Neuronal stem cell (in vitro differentiated cells): ENCODE data around the gene SPC24.

Source experiments
- DNase-seq: peaks from one replicate; pipeline ENCODE4 v3.0.0-alpha.2; 2013; ENCODE audit warnings: low spot score
- H2AFZ ChIP-seq: one replicate; pipeline ENCODE4 v1.6.1; 2013; ENCODE audit warnings: mild to moderate bottlenecking, low read length, inconsistent platforms
- H2AK5ac ChIP-seq: 2 replicates; pipeline ENCODE4 v1.6.1; 2013; ENCODE audit warnings: low read depth, mild to moderate bottlenecking, inconsistent platforms, low read length, moderate library complexity, mixed read lengths
- H2BK120ac ChIP-seq: 2 replicates; pipeline ENCODE4 v1.6.1; 2013; ENCODE audit warnings: low read depth, mild to moderate bottlenecking, inconsistent platforms, low read length, moderate library complexity, mixed read lengths
- H2BK12ac ChIP-seq: one replicate; pipeline ENCODE4 v1.6.1; 2013; ENCODE audit warnings: low read length, inconsistent platforms
- H2BK15ac ChIP-seq: 2 replicates; pipeline ENCODE4 v1.6.1; 2013; ENCODE audit warnings: mild to moderate bottlenecking, low read length, inconsistent platforms, mixed read lengths
- H2BK5ac ChIP-seq: one replicate; pipeline ENCODE4 v1.6.1; 2013; ENCODE audit warnings: inconsistent platforms, mild to moderate bottlenecking, low read length, moderate library complexity
- H3K14ac ChIP-seq: one replicate; pipeline ENCODE4 v1.6.1; 2013; ENCODE audit warnings: low read length, inconsistent platforms
- H3K18ac ChIP-seq: 2 replicates; pipeline ENCODE4 v1.6.1; 2013; ENCODE audit warnings: low read length, inconsistent platforms
- H3K23ac ChIP-seq: 2 replicates; pipeline ENCODE4 v1.6.1; 2013; ENCODE audit warnings: low read depth, mild to moderate bottlenecking, mixed read lengths, low read length, inconsistent platforms; ENCODE audit not compliant: poor library complexity
- H3K27ac ChIP-seq: replicated peaks from 3 replicates; pipeline ENCODE4 v1.5.1; 2013; ENCODE audit warnings: low read length, inconsistent platforms
- H3K27me3 ChIP-seq, 3 experiments: 2 replicates each; pipeline ENCODE4 v1.6.1; 2013; ENCODE audit warnings: low read length in 3 of 3, mild to moderate bottlenecking in 2 of 3, inconsistent platforms in 1 of 3, low read depth in 1 of 3, mixed read lengths in 1 of 3, moderate library complexity in 1 of 3; ENCODE audit not compliant: control insufficient read depth in 3 of 3, insufficient read depth in 3 of 3
- H3K36me3 ChIP-seq, 2 donors: replicated peaks in 1 of 2; 2 replicates each; pipeline ENCODE4 v1.6.1; 2013; ENCODE audit warnings: low read length in 2 of 2; ENCODE audit not compliant: control insufficient read depth in 2 of 2, insufficient read depth in 2 of 2
- H3K4ac ChIP-seq: 2 replicates; pipeline ENCODE4 v1.6.1; 2013; ENCODE audit warnings: inconsistent platforms, mild to moderate bottlenecking, low read length, moderate library complexity
- H3K4me1 ChIP-seq, 2 donors: 1 replicate in 1 of 2; 2 replicates in 1 of 2; pipeline ENCODE4 v1.6.1; 2013; ENCODE audit warnings: low read length in 2 of 2, low read depth in 1 of 2; ENCODE audit not compliant: control insufficient read depth in 2 of 2, insufficient read depth in 1 of 2
- H3K4me2 ChIP-seq: one replicate; pipeline ENCODE4 v1.6.1; 2013; ENCODE audit warnings: mild to moderate bottlenecking, low read length, inconsistent platforms; ENCODE audit not compliant: insufficient read depth, poor library complexity, severe bottlenecking
- H3K4me3 ChIP-seq, 2 donors: 2 replicates each; pipeline ENCODE4 v1.5.1; 2013; ENCODE audit warnings: low read length in 2 of 2, mild to moderate bottlenecking in 2 of 2, inconsistent platforms in 1 of 2, moderate library complexity in 1 of 2
- H3K79me1 ChIP-seq: one replicate; pipeline ENCODE4 v1.6.1; 2013; ENCODE audit warnings: low read depth, mild to moderate bottlenecking, inconsistent platforms, low read length, moderate library complexity
- H3K9ac ChIP-seq: one replicate; pipeline ENCODE4 v1.6.1; 2013; ENCODE audit warnings: mild to moderate bottlenecking, low read depth, low read length, inconsistent platforms; ENCODE audit not compliant: poor library complexity
- H3K9me3 ChIP-seq, 2 donors: replicated peaks in 1 of 2; 2 replicates each; pipeline versions ENCODE3 to v1.6.1; 2013; ENCODE audit warnings: low read length in 2 of 2, mild to moderate bottlenecking in 2 of 2, inconsistent platforms in 1 of 2, low read depth in 1 of 2, mixed read lengths in 1 of 2, moderate library complexity in 1 of 2; ENCODE audit not compliant: control insufficient read depth in 2 of 2, insufficient read depth in 1 of 2
- H4K8ac ChIP-seq: one replicate; pipeline ENCODE4 v1.6.1; 2013; ENCODE audit warnings: low read depth, mild to moderate bottlenecking, inconsistent platforms, low read length, moderate library complexity
- H4K91ac ChIP-seq: one replicate; pipeline ENCODE4 v1.6.1; 2013; ENCODE audit warnings: low read length, low read depth, mild to moderate bottlenecking, inconsistent platforms; ENCODE audit not compliant: poor library complexity
- WGBS, 2 donors: extraction: QIAGEN DNeasy Blood & Tissue Kit; methylation state at CpG; one replicate each; pipeline ENCODE4 v1.1.7; 2013; ENCODE audit warnings: missing lambda C conversion rate in 2 of 2, mixed read lengths in 1 of 2; ENCODE audit not compliant: insufficient read length in 2 of 2, insufficient replicate concordance in 1 of 2; ENCODE audit errors: extremely low coverage in 2 of 2; 5-methylcytosine and 5-hydroxymethylcytosine counted together

SPC24 gene

DNA sequence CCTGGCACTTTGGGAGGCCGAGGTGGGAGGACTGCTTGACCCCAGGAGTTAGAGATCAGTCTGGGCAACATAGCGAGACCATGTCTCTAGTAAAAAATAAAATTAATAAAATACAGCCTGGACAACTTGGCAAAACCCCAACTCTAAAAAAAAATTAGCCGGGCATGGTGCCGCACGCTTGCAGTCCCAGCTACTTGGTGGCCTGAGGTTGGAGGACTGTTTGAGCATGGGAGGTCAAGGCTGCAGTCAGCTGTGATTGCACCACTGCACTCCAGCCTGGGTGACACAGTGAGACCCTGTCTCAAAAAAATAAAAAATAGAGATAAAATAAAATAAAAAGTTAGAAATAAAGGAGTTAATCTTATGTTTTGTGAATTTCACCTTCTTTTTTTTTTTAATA is 15.6 kb upstream of the SPC24 start:
- Histone ChIP-seq H2AK5ac (no peak overlapping the region), H3K23ac (no peak overlapping the region), H4K8ac (no peak overlapping the region), H2AFZ (no peak overlapping the region), H3K9me3 (no peaks in the 10 kb centered on the region), H3K18ac (no peak overlapping the region), H3K4ac (no peak overlapping the region), H3K4me3 (no peak overlapping the region), H2BK15ac (no peak overlapping the region), H3K36me3 (peaks cover 30 to 79% of the 10 kb centered on the region in 2 donors), H3K4me1 (no peaks in the 10 kb centered on the region), H4K91ac (no peak overlapping the region), H3K27me3 (no peaks in the 10 kb centered on the region), H2BK120ac (no peak overlapping the region), H3K79me1 (no peaks in the 10 kb centered on the region), H3K9ac (no peak overlapping the region), H3K27ac (no peak overlapping the region), H2BK12ac (no peak overlapping the region), H3K14ac (no peak overlapping the region), H2BK5ac (no peak overlapping the region), H3K4me2 (no peak overlapping the region)
- DNase-seq: no peak
- no CpG with 5 or more reads among the region's 5 CpGs for WGBS, 2 donors

DNA sequence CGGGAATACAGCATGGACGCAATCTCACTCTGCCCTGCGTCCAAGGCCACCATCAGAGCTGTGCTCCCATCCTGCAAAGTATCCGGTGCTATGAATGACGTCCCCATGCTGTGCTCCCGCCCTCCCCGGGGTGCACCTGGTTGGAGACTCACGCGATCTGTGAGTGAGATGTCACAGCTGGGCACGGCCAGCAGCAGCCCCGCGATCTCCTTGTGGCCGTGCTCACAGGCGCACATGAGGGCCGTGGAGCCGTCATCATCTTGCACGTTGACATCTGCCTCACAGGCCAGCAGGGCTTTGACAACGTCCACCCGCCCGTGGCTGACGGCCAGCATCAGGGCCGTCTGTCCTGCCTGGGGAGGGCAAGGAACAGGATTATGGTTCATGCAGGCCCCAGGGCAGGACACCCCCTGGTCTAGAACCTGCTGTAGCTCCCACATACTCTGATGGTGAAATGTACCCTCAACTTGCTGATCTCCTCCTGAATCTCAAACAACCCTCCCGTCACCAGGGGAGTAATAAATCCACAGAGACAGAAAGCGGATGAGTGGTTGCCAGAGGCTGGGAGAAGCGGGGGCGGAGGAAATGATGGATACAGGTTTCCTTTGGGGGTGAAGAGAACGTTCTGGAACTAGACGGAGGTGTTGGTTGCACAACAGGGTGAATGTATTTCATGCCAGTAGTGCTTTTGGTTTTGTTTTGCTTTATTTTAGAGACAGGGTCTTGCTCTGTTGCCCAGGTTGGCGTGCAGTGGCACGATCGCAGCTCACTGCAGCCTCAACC is 14.5 kb upstream of the SPC24 start:
- no peaks in the 10 kb centered on the region for H3K4me1 ChIP-seq
- H3K27ac ChIP-seq: no peak overlapping the region
- H4K8ac ChIP-seq: no peak overlapping the region
- no peaks in the 10 kb centered on the region for H3K79me1 ChIP-seq
- H3K36me3 ChIP-seq: peaks cover 28 to 81% of the 10 kb centered on the region in 2 donors
- no peaks in the 10 kb centered on the region for H3K27me3 ChIP-seq
- H3K9me3 ChIP-seq: no peaks in the 10 kb centered on the region
- H3K4ac ChIP-seq: peak overlapping the region; percentile 10
- no peak overlapping the region for H2BK120ac ChIP-seq
- no peak for DNase-seq
- no peak overlapping the region for H2BK5ac ChIP-seq
- peak overlapping the region; percentile 22 for H2BK12ac ChIP-seq
- no peak overlapping the region for H4K91ac ChIP-seq
- H2AK5ac ChIP-seq: peak overlapping the region; percentile 28
- peak overlapping the region; percentile 25 for H2BK15ac ChIP-seq
- H3K18ac ChIP-seq: no peak overlapping the region
- no CpG with 5 or more reads among the region's 31 CpGs for WGBS, 2 donors
- no peak overlapping the region for H2AFZ ChIP-seq
- H3K9ac ChIP-seq: peak overlapping the region; percentile 78
- H3K4me2 ChIP-seq: no peak overlapping the region
- H3K23ac ChIP-seq: peak overlapping the region; percentile 93
- peak overlapping the region; percentile 67 for H3K14ac ChIP-seq
- peak overlapping the region in 1 of 2 donors; percentile 5 for H3K4me3 ChIP-seq

DNA sequence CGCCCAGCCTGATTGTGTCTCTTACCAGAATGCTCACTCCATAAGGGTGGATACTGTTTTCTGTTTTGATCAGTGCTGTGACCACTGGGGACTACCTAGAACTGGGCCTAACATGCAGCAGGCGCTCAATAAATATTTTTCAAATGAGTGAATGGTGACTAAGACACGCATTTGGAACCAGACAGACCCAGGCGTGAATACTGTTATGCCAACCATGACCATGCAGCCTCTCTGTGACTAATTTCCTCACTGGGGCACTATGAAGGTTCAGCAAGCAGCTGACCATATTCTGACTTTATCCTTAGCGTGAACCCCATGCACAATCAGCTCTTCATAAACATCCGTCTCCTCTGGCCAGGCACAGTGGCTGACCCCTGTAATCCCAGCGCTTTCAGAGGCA is 13.0 kb upstream of the SPC24 start:
- no CpG with 5 or more reads among the region's 7 CpGs for WGBS, 2 donors
- Histone ChIP-seq H3K4ac (no peak overlapping the region), H2BK12ac (no peak overlapping the region), H2AFZ (no peak overlapping the region), H4K91ac (no peak overlapping the region), H3K9me3 (no peaks in the 10 kb centered on the region), H3K79me1 (no peaks in the 10 kb centered on the region), H2AK5ac (no peak overlapping the region), H4K8ac (no peak overlapping the region), H3K9ac (no peak overlapping the region), H3K4me1 (peaks cover 0 to 3% of the 10 kb centered on the region in 2 donors), H3K27me3 (no peaks in the 10 kb centered on the region), H2BK120ac (no peak overlapping the region), H3K36me3 (peaks cover 20 to 66% of the 10 kb centered on the region in 2 donors), H2BK5ac (no peak overlapping the region), H3K4me2 (no peak overlapping the region), H2BK15ac (no peak overlapping the region), H3K18ac (no peak overlapping the region), H3K27ac (no peak overlapping the region), H3K4me3 (no peak overlapping the region), H3K23ac (no peak overlapping the region), H3K14ac (no peak overlapping the region)
- DNase-seq: no peak

DNA sequence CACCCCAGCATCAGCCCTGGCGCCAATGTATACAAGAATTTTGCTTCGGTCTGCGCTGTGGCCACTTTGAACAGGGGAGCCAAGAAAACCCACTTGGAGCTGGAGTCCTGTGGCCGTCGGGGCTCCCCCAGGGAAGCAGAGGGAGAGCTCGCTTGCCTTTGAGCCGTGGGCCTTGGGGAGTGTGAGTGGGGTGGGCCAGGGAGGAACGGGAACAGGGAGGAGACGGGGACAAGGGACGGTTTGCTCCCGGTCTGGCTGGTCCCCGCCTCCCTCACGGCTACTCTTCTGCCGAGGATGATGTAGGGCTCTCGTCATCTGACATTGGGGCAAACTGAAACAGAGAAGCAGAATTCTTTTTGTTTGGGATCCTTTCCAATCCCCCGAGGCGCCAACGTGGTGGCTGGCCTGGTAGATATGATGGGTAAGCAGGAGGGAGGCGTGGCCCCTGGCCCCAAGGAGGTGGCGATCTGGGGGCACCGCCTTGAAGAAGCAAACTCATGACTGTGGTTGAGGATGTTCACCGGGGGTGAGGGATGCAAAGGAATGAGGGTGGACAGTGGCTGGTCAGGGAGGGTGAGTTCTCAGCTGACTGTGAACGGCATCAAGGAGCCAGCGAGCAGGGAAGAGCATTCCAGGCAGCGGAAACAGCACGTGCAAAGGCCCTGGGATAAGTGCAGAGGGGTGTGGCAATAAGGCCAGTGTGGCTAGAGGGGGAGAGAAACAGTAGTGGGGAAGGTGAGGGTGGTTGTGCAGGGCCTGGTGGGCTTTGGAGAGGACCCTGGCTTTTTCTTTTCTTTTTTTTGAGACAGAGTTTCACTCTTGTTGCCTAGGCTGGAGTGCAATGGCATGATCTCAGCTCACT is 10.9 kb upstream of the SPC24 start:
- peak overlapping the region; percentile 59 for H3K18ac ChIP-seq
- H3K9ac ChIP-seq: no peak overlapping the region
- H3K9me3 ChIP-seq: no peaks in the 10 kb centered on the region
- no peak overlapping the region for H4K8ac ChIP-seq
- peaks cover 0 to 3% of the 10 kb centered on the region in 2 donors for H3K4me1 ChIP-seq
- no peak overlapping the region for H2BK12ac ChIP-seq
- no peak overlapping the region for H3K4me2 ChIP-seq
- no peak overlapping the region for H3K14ac ChIP-seq
- H2BK15ac ChIP-seq: no peak overlapping the region
- DNase-seq: no peak
- H2BK120ac ChIP-seq: no peak overlapping the region
- no peak overlapping the region for H2BK5ac ChIP-seq
- H4K91ac ChIP-seq: no peak overlapping the region
- no peaks in the 10 kb centered on the region for H3K79me1 ChIP-seq
- no peaks in the 10 kb centered on the region for H3K27me3 ChIP-seq
- H3K36me3 ChIP-seq: peaks cover 10 to 50% of the 10 kb centered on the region in 2 donors
- H2AK5ac ChIP-seq: no peak overlapping the region
- no CpG with 5 or more reads among the region's 26 CpGs for WGBS, 2 donors
- peak overlapping the region; percentile 34 for H3K23ac ChIP-seq
- H2AFZ ChIP-seq: no peak overlapping the region
- H3K4ac ChIP-seq: no peak overlapping the region
- H3K27ac ChIP-seq: no peak overlapping the region
- no peak overlapping the region for H3K4me3 ChIP-seq
